HK-2 (cell line): ENCODE results near the gene ARHGAP45.
"Not testable (repeated sequence)": the region's sequence is repeated elsewhere in the genome, so short reads cannot be mapped to it uniquely, and the experiment has no call there.

ENCODE experiments used
- DNase-seq: peaks from one replicate; pipeline ENCODE4 v3.0.0-alpha.2; 2018; ENCODE audit not compliant: unreplicated experiment

ARHGAP45 gene

DNA sequence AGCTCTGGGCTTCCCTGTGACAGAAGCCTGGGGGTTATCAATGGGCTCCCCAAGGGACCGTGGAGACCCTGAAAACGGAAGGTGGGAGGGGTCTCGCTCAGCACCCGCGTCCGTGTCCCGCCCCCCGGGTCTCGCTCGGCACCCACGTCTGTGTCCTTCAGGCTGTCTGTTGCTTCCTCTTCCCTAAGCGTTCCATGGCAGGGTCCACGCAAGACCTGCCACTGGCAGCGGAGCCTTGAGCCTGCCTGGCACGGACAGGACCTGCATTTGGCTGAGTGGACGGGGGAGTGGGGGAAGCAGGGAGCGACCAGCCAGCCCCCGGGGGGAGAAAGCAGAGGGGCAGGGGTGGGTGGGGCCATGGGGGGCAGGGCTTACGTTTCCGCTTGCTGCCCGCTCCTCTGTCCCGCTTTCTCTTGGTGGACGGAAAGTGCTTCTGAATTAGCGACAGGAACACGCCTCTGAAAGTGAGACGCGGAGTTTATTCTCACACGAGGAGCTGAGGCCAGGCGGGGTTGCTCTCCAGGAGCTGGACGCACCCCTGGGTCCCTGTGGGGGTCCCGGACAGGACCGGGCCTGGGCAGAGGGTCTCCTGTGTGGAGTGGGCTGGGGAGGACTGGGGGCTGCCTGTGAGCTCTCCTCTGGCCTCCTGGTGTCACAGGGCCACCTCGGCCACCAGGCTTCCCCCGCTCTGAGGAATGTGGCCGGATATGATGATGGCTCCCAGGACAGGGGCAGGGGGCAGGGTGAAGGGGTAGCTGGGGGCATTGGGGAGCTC lies 48.9 kb downstream of the ARHGAP45 start:
- no peak for DNase-seq

GRCh38 chr19:1116726-1117581 lies 50.0 kb downstream of the ARHGAP45 start:
- no peak for DNase-seq

- DNase-seq, result no peak
Observed at GRCh38 chr19:1117654-1118053, 50.7 kb downstream of the ARHGAP45 start.

- DNase-seq, result no peak
Observed at GRCh38 chr19:1118999-1119398, 52.0 kb downstream of the ARHGAP45 start.

- DNase-seq, result no peak
Observed at GRCh38 chr19:1119475-1120217, 52.7 kb downstream of the ARHGAP45 start.

- no peak for DNase-seq
Observed at GRCh38 chr19:1121395-1121794, 54.4 kb downstream of the ARHGAP45 start.

DNA sequence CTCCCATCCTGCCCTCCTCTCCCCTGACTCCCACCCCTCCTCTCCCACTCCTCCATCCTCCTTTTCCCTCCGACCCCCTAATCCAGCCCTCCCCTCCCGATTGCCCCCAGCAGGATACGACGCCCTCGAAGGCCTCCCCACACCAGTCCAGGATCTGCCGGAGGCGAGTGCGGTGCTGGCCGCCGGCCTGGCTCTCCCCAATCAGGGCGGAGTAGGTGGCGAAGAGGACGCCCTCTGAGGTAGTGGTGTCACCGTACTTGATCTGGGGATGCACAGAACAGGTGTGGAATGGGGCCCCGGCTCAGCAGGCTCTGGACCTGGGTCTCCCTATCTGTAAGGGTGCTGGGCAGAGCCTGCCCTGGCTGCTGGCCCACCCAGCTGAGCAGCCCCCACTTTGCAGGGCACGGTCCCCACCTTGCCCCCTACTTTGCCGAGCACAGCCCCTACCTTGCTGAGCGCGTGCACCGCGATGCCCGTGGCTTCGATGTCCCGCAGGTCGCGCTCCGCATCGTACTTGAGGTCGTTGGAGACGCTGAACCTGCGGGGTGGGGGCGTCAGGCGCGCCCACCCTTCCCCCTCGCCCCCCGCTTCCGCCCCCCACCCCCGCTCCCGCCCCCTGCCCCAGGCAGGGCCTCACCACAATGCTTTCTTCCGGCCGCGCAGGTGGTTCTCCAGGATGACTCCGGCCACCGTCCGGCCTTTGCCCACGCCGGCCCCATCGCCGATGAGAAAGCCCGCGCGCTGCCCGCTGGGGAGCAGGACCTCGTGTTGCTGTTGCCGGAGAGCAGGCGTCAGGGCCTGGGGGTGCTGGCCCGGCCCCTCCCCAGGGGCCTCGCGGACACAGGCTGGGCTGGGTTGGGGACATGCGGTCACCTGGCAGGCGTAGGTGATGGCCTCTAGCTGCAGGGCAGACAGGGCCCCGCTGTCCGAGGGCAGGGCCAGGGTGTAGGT lies 55.3 kb downstream of the ARHGAP45 start:
- no peak for DNase-seq

GRCh38 chr19:1122972-1123363 lies 56.0 kb downstream of the ARHGAP45 start:
- DNase-seq, result peak; percentile 74

- no peak for DNase-seq
Observed at GRCh38 chr19:1123381-1123780, 56.4 kb downstream of the ARHGAP45 start.

GRCh38 chr19:1123885-1124677 lies 57.1 kb downstream of the ARHGAP45 start:
- DNase-seq, result no peak

GRCh38 chr19:1125601-1126467 lies 58.9 kb downstream of the ARHGAP45 start:
- no peak for DNase-seq

- DNase-seq, result no peak
Observed at GRCh38 chr19:1126984-1127760, 60.2 kb downstream of the ARHGAP45 start.

DNA sequence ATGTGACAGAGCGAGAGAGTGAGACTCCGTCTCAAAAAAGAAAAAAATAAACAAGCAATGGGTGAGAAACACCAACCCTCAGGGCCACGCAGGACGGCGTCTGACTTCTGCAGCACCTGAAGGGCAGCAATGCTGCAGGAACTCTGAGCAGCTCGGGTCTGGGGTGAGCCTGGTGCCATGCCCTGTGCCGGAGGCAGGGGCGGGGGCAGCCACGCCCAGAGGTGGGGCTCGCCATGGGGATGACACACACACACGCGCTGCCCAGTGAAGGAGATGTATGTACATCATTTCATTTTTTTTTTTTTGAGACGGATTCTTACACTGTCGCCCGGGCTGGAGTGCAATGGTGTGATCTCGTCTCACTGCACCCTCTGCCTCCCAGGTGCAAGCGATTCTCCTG lies 61.1 kb downstream of the ARHGAP45 start:
- DNase-seq, result no peak

GRCh38 chr19:1129084-1129483 lies 62.1 kb downstream of the ARHGAP45 start:
- DNase-seq, result not testable (repeated sequence)

DNA sequence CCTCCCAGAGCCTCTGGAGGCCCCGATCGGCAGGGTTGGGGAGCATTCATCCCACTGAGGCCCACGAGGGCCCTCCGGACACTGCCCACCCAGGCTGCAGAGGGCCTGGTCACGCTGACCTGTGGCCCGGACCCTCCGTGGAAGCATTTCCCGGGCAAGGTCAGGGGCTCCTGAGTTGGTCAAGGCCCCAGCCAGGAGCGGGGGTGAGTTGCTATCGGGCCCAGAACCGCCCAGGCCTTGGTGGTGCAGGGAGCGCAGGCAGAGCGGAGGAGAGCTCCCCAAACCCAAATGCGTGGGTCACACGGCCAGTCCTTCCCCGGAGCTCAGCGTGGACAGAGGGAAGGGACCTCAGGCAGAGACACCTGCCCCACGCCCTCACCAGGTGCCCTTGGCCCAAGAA lies 62.6 kb downstream of the ARHGAP45 start:
- DNase-seq, result no peak

DNA sequence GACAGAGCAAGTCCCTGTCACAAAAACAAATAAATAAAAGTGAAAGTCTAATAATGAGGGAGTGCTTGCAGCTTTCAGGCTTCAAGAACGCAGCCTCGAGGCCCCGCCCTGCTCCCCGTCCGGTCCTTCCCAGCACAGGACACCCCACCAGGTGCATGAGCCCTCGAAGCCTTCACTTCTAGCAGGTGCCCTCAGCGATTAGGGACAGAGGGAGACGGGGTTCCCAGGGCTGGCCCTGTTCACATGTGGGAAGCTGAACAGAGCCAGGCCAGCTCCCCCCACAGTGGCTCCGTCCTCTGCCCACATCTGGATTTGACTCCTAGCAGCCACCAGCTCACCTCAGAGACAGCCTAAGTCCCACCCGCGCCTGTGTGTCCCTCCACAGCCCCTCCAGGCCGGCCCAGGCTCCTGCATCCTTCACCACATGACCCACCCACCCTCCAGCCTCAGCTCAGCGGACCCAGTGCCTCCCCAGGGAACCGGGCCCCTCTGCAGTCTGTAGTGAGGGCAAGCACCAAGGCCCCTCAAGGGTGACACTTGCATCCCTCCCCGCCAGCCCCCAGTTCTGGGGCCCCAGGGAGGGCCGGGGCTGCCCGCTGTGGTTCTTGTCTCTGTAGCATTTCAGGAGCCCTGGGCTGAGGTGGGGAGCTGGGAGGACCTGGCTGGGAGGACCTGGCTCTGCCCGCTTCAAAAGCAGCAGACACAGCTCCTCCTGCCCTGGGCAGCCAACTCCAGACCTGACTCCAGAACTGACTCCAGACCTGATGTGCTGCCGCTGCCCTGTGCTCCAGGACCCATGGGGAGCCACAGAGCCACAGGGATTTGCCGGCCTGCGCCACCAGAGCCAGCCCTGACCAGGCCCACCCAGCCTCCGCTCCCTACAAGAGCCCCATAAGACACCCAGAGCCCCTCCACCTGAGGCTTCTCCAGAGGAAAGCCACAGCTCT lies 64.1 kb downstream of the ARHGAP45 start:
- DNase-seq, result no peak
